ENCODE measurements around the gene NME3. TPM values are rescaled to one million over a fixed set of nuclear protein-coding genes. Genes with fewer than 3 reads are reported as not detected.
A peak's percentile ranks its signal among the peaks of the same experiment; 100 is the strongest.

The NME3 gene
- total and polyA plus RNA-seq, 2 of the 13 experiments (the other 11 are each of a cell fraction or from before 2014, with no cell fraction given): 10.4 to 15.9 TPM

DNA sequence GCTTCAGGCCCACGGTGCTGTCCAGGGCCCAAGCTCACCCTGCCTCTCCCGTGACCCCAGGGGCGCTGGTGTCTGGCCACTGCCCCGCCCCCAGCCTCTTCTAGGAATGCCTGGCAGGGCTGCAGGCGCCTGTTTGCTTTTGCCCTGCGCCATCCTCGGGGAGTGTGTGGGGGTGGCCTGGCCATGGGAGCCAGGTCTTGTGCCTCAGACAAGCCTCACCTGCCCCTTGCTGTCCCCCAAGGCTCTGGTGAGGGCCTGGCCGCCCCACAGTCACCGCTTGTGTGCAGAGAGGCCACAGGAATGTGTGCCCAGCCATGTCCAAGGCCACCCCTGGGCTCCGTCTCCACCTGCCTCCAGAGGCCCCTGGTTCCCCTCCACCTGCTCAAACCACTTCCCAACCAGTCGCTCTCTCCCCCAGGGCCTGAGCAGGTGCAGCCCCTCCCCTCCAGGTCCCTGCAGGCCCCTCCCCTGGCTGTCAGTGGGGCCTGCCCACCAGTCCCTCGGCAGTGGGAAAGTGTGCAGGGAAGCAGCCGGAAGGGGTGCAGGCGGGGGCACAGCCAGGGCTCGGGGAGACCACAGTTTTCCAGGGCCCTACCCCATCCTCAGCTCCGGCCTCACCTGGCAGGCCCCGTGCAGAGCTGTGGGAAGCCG is 23.0 kb upstream of the NME3 start (continued):
- TF ChIP-seq, protein P1, sequence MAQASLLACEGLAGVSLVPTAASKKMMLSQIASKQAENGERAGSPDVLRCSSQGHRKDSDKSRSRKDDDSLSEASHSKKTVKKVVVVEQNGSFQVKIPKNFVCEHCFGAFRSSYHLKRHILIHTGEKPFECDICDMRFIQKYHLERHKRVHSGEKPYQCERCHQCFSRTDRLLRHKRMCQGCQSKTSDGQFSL (CRISPR knock-in tag; IDR thresholded peaks at IDR 0.05): 0 out of 2 replicates have a peak, but pooled peaks have one; percentile 57
- TF ChIP-seq ZNF670 (CRISPR knock-in tag; IDR thresholded peaks at IDR 0.05; ENCODE audit: borderline replicate concordance) (no peak; the same call in 1 of the 2 replicates), NR2F2 (IDR thresholded peaks at IDR 0.05; ENCODE audit: borderline replicate concordance, low read depth) (0 out of 2 replicates have a peak, but pooled peaks have one; percentile 31), LCORL (IDR thresholded peaks at IDR 0.05) (no peak), LCORL (CRISPR knock-in tag; IDR thresholded peaks at IDR 0.05) (peak; percentile 85), ELF1 (CRISPR knock-in tag; IDR thresholded peaks at IDR 0.05) (no peak; the same call in 1 of the 2 replicates), ZFP36L2 (CRISPR knock-in tag; IDR thresholded peaks at IDR 0.05) (no peak), NBN (conservative IDR thresholded peaks at IDR 0.05) (no peak), MTF1 (CRISPR knock-in tag; IDR thresholded peaks at IDR 0.05) (no peak), CEBPG (CRISPR knock-in tag; IDR thresholded peaks at IDR 0.05) (no peak), RNF2 (conservative IDR thresholded peaks at IDR 0.05; ENCODE audit: low read depth) (no peak), ZNF282 (IDR thresholded peaks at IDR 0.05; ENCODE audit: partially characterized antibody) (no peak), CENPX (CRISPR knock-in tag; IDR thresholded peaks at IDR 0.05) (no peak), ZNF468 (CRISPR knock-in tag; IDR thresholded peaks at IDR 0.05) (no peak), KLF16 (CRISPR knock-in tag; IDR thresholded peaks at IDR 0.05) (peak in 1 of 2 experiments; percentile 39; a peak in 1 of 4 replicates), HCFC1 (IDR thresholded peaks at IDR 0.05; ENCODE audit: low read depth, low read length) (0 out of 2 replicates have a peak, but pooled peaks have one; percentile 6), ZNF101 (CRISPR knock-in tag; IDR thresholded peaks at IDR 0.05; ENCODE audit: borderline replicate concordance, low read depth) (no peak), SMYD3 (CRISPR knock-in tag; IDR thresholded peaks at IDR 0.05) (no peak), ZNF337 (CRISPR knock-in tag; IDR thresholded peaks at IDR 0.05; ENCODE audit: borderline replicate concordance, low read depth) (no peak)
- TF ChIP-seq, protein P2, sequence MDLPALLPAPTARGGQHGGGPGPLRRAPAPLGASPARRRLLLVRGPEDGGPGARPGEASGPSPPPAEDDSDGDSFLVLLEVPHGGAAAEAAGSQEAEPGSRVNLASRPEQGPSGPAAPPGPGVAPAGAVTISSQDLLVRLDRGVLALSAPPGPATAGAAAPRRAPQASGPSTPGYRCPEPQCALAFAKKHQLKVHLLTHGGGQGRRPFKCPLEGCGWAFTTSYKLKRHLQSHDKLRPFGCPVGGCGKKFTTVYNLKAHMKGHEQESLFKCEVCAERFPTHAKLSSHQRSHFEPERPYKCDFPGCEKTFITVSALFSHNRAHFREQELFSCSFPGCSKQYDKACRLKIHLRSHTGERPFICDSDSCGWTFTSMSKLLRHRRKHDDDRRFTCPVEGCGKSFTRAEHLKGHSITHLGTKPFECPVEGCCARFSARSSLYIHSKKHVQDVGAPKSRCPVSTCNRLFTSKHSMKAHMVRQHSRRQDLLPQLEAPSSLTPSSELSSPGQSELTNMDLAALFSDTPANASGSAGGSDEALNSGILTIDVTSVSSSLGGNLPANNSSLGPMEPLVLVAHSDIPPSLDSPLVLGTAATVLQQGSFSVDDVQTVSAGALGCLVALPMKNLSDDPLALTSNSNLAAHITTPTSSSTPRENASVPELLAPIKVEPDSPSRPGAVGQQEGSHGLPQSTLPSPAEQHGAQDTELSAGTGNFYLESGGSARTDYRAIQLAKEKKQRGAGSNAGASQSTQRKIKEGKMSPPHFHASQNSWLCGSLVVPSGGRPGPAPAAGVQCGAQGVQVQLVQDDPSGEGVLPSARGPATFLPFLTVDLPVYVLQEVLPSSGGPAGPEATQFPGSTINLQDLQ (CRISPR knock-in tag; IDR thresholded peaks at IDR 0.05): no peak
- TF ChIP-seq, protein P3, sequence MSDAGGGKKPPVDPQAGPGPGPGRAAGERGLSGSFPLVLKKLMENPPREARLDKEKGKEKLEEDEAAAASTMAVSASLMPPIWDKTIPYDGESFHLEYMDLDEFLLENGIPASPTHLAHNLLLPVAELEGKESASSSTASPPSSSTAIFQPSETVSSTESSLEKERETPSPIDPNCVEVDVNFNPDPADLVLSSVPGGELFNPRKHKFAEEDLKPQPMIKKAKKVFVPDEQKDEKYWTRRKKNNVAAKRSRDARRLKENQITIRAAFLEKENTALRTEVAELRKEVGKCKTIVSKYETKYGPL (CRISPR knock-in tag; IDR thresholded peaks at IDR 0.05): no peak
- TF ChIP-seq, protein P4, sequence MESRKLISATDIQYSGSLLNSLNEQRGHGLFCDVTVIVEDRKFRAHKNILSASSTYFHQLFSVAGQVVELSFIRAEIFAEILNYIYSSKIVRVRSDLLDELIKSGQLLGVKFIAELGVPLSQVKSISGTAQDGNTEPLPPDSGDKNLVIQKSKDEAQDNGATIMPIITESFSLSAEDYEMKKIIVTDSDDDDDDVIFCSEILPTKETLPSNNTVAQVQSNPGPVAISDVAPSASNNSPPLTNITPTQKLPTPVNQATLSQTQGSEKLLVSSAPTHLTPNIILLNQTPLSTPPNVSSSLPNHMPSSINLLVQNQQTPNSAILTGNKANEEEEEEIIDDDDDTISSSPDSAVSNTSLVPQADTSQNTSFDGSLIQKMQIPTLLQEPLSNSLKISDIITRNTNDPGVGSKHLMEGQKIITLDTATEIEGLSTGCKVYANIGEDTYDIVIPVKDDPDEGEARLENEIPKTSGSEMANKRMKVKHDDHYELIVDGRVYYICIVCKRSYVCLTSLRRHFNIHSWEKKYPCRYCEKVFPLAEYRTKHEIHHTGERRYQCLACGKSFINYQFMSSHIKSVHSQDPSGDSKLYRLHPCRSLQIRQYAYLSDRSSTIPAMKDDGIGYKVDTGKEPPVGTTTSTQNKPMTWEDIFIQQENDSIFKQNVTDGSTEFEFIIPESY (CRISPR knock-in tag; IDR thresholded peaks at IDR 0.05): no peak
- TF ChIP-seq, protein P5, sequence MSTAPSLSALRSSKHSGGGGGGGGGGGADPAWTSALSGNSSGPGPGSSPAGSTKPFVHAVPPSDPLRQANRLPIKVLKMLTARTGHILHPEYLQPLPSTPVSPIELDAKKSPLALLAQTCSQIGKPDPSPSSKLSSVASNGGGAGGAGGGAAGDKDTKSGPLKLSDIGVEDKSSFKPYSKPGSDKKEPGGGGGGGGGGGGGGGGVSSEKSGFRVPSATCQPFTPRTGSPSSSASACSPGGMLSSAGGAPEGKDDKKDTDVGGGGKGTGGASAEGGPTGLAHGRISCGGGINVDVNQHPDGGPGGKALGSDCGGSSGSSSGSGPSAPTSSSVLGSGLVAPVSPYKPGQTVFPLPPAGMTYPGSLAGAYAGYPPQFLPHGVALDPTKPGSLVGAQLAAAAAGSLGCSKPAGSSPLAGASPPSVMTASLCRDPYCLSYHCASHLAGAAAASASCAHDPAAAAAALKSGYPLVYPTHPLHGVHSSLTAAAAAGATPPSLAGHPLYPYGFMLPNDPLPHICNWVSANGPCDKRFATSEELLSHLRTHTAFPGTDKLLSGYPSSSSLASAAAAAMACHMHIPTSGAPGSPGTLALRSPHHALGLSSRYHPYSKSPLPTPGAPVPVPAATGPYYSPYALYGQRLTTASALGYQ (CRISPR knock-in tag; IDR thresholded peaks at IDR 0.05): no peak

Data from HepG2 (cell line).